Hepatocyte (in vitro differentiated cells): ENCODE data around the gene FAM168B.

ENCODE experiments used
- CTCF ChIP-seq: fragments of 200-600 bp; sonication (generic); IDR thresholded peaks from 2 replicates; pipeline ENCODE4 v1.5.1; 2016; ENCODE audit warnings: antibody characterized with exemption, mild to moderate bottlenecking; ENCODE audit not compliant: poor library complexity
- EZH2 ChIP-seq: fragments of 200-600 bp; sonication (generic); IDR thresholded peaks from 2 replicates; pipeline ENCODE4 v1.6.1; 2016; ENCODE audit warnings: antibody characterized with exemption, mild to moderate bottlenecking, borderline replicate concordance
- EZH2phosphoT487 ChIP-seq: fragments of 200-600 bp; sonication (generic); IDR thresholded peaks from one replicate; pipeline ENCODE4 v1.6.1; 2018; ENCODE audit warnings: antibody characterized with exemption, mild to moderate bottlenecking, low read depth, moderate library complexity; ENCODE audit not compliant: unreplicated experiment, severe bottlenecking

GRCh38 chr2:131132729-131133128 lies 39.5 kb upstream of the FAM168B start:
- no peak for TF ChIP-seq CTCF
- no peak for TF ChIP-seq EZH2
- no peak for TF ChIP-seq EZH2phosphoT487
